ENCODE results near the gene PEPD. TPM values are rescaled to one million over a fixed set of nuclear protein-coding genes. Genes with fewer than 3 reads are reported as not detected.
A peak's percentile ranks its signal among the peaks of the same experiment; 100 is the strongest.

PEPD gene
- polyA plus RNA-seq, 2 donors = 26.8 to 38.6 TPM

GRCh38 chr19:33530296-33530695 is 8.7 kb upstream of the PEPD start:
- Histone ChIP-seq H3K27ac (ENCODE audit: low read depth in 2 of 2, low read length in 1 of 2) (no peak overlapping the region), H3K27me3 (ENCODE audit: control insufficient read depth in 1 of 2, insufficient read depth in 2 of 2, low read length in 2 of 2) (no peaks in the 10 kb centered on the region), H3K4me1 (ENCODE audit: control insufficient read depth in 2 of 2, insufficient read depth in 2 of 2, low read length in 1 of 2) (no peaks in the 10 kb centered on the region), H3K4me3 (ENCODE audit: low read depth in 1 of 2, low read length in 2 of 2) (no peak overlapping the region), H3K36me3 (ENCODE audit: control insufficient read depth in 2 of 2, insufficient read depth in 2 of 2, low read length in 1 of 2) (no peaks in the 10 kb centered on the region), H3K9me3 (ENCODE audit: control insufficient read depth in 2 of 2, insufficient read depth in 1 of 2, low read depth in 1 of 2, low read length in 1 of 2) (no peaks in the 10 kb centered on the region)
- WGBS, 2 donors = 58 to 60% methylated on average over 3 of the region's 3 CpGs

GRCh38 chr19:33529094-33529676 is 7.6 kb upstream of the PEPD start:
- Histone ChIP-seq H3K4me1 (ENCODE audit: control insufficient read depth in 2 of 2, insufficient read depth in 2 of 2, low read length in 1 of 2) (no peaks in the 10 kb centered on the region), H3K27ac (ENCODE audit: low read depth in 2 of 2, low read length in 1 of 2) (no peak overlapping the region), H3K36me3 (ENCODE audit: control insufficient read depth in 2 of 2, insufficient read depth in 2 of 2, low read length in 1 of 2) (no peaks in the 10 kb centered on the region), H3K9me3 (ENCODE audit: control insufficient read depth in 2 of 2, insufficient read depth in 1 of 2, low read depth in 1 of 2, low read length in 1 of 2) (no peaks in the 10 kb centered on the region), H3K27me3 (ENCODE audit: control insufficient read depth in 1 of 2, insufficient read depth in 2 of 2, low read length in 2 of 2) (no peaks in the 10 kb centered on the region), H3K4me3 (ENCODE audit: low read depth in 1 of 2, low read length in 2 of 2) (no peak overlapping the region)
- WGBS, 2 donors = 67% methylated on average over 12 of the region's 12 CpGs

- Histone ChIP-seq H3K4me3 (ENCODE audit: low read depth in 1 of 2, low read length in 2 of 2) (no peak overlapping the region), H3K4me1 (ENCODE audit: control insufficient read depth in 2 of 2, insufficient read depth in 2 of 2, low read length in 1 of 2) (no peaks in the 10 kb centered on the region), H3K9me3 (ENCODE audit: control insufficient read depth in 2 of 2, insufficient read depth in 1 of 2, low read depth in 1 of 2, low read length in 1 of 2) (no peaks in the 10 kb centered on the region), H3K27ac (ENCODE audit: low read depth in 2 of 2, low read length in 1 of 2) (no peak overlapping the region), H3K27me3 (ENCODE audit: control insufficient read depth in 1 of 2, insufficient read depth in 2 of 2, low read length in 2 of 2) (no peaks in the 10 kb centered on the region), H3K36me3 (ENCODE audit: control insufficient read depth in 2 of 2, insufficient read depth in 2 of 2, low read length in 1 of 2) (no peaks in the 10 kb centered on the region)
- 66 to 69% methylated on average over 2 of the region's 2 CpGs for WGBS, 2 donors
These were observed 6.8 kb upstream of the PEPD start for GRCh38 chr19:33528404-33528803.

GRCh38 chr19:33527125-33527524 is 5.5 kb upstream of the PEPD start:
- Histone ChIP-seq H3K27ac (ENCODE audit: low read depth in 2 of 2, low read length in 1 of 2) (no peak overlapping the region), H3K27me3 (ENCODE audit: control insufficient read depth in 1 of 2, insufficient read depth in 2 of 2, low read length in 2 of 2) (no peaks in the 10 kb centered on the region), H3K4me3 (ENCODE audit: low read depth in 1 of 2, low read length in 2 of 2) (no peak overlapping the region), H3K4me1 (ENCODE audit: control insufficient read depth in 2 of 2, insufficient read depth in 2 of 2, low read length in 1 of 2) (peaks cover 0 to 3% of the 10 kb centered on the region in 2 donors), H3K9me3 (ENCODE audit: control insufficient read depth in 2 of 2, insufficient read depth in 1 of 2, low read depth in 1 of 2, low read length in 1 of 2) (no peaks in the 10 kb centered on the region), H3K36me3 (ENCODE audit: control insufficient read depth in 2 of 2, insufficient read depth in 2 of 2, low read length in 1 of 2) (no peaks in the 10 kb centered on the region)
- 60 to 77% methylated on average over 2 of the region's 2 CpGs for WGBS, 2 donors

GRCh38 chr19:33524024-33524664 is 2.6 kb upstream of the PEPD start:
- H3K9me3 ChIP-seq (ENCODE audit: control insufficient read depth in 2 of 2, insufficient read depth in 1 of 2, low read depth in 1 of 2, low read length in 1 of 2) = no peaks in the 10 kb centered on the region
- no peaks in the 10 kb centered on the region for H3K27me3 ChIP-seq (ENCODE audit: control insufficient read depth in 1 of 2, insufficient read depth in 2 of 2, low read length in 2 of 2)
- 69 to 75% methylated on average over 16 to 17 of the region's 17 CpGs for WGBS, 2 donors
- no peak overlapping the region for H3K4me3 ChIP-seq (ENCODE audit: low read depth in 1 of 2, low read length in 2 of 2)
- H3K36me3 ChIP-seq (ENCODE audit: control insufficient read depth in 2 of 2, insufficient read depth in 2 of 2, low read length in 1 of 2) = no peaks in the 10 kb centered on the region
- H3K27ac ChIP-seq (ENCODE audit: low read depth in 2 of 2, low read length in 1 of 2) = no peak overlapping the region
- H3K4me1 ChIP-seq (ENCODE audit: control insufficient read depth in 2 of 2, insufficient read depth in 2 of 2, low read length in 1 of 2) = peaks cover 3 to 12% of the 10 kb centered on the region in 2 donors

GRCh38 chr19:33523167-33523566 is 1.6 kb upstream of the PEPD start:
- H3K27me3 ChIP-seq (ENCODE audit: control insufficient read depth in 1 of 2, insufficient read depth in 2 of 2, low read length in 2 of 2) = no peaks in the 10 kb centered on the region
- no peaks in the 10 kb centered on the region for H3K9me3 ChIP-seq (ENCODE audit: control insufficient read depth in 2 of 2, insufficient read depth in 1 of 2, low read depth in 1 of 2, low read length in 1 of 2)
- H3K4me1 ChIP-seq (ENCODE audit: control insufficient read depth in 2 of 2, insufficient read depth in 2 of 2, low read length in 1 of 2) = peaks cover 3 to 15% of the 10 kb centered on the region in 2 donors
- no peak overlapping the region for H3K4me3 ChIP-seq (ENCODE audit: low read depth in 1 of 2, low read length in 2 of 2)
- H3K36me3 ChIP-seq (ENCODE audit: control insufficient read depth in 2 of 2, insufficient read depth in 2 of 2, low read length in 1 of 2) = no peaks in the 10 kb centered on the region
- H3K27ac ChIP-seq (ENCODE audit: low read depth in 2 of 2, low read length in 1 of 2) = no peak overlapping the region
- WGBS, 2 donors = 52 to 53% methylated on average over 2 of the region's 2 CpGs

- Histone ChIP-seq H3K9me3 (ENCODE audit: control insufficient read depth in 2 of 2, insufficient read depth in 1 of 2, low read depth in 1 of 2, low read length in 1 of 2) (no peaks in the 10 kb centered on the region), H3K27ac (ENCODE audit: low read depth in 2 of 2, low read length in 1 of 2) (no peak overlapping the region), H3K4me1 (ENCODE audit: control insufficient read depth in 2 of 2, insufficient read depth in 2 of 2, low read length in 1 of 2) (peaks cover 3 to 15% of the 10 kb centered on the region in 2 donors), H3K4me3 (ENCODE audit: low read depth in 1 of 2, low read length in 2 of 2) (peak overlapping the region; percentile 75 to 96), H3K27me3 (ENCODE audit: control insufficient read depth in 1 of 2, insufficient read depth in 2 of 2, low read length in 2 of 2) (no peaks in the 10 kb centered on the region), H3K36me3 (ENCODE audit: control insufficient read depth in 2 of 2, insufficient read depth in 2 of 2, low read length in 1 of 2) (no peaks in the 10 kb centered on the region)
- WGBS, 2 donors = 78 to 80% methylated on average over 5 of the region's 5 CpGs
These were observed 726 bp upstream of the PEPD start for GRCh38 chr19:33522371-33522662.

- Histone ChIP-seq H3K27ac (ENCODE audit: low read depth in 2 of 2, low read length in 1 of 2) (peak overlapping the region in 1 of 2 donors; percentile 0), H3K4me1 (ENCODE audit: control insufficient read depth in 2 of 2, insufficient read depth in 2 of 2, low read length in 1 of 2) (peaks cover 3 to 15% of the 10 kb centered on the region in 2 donors), H3K9me3 (ENCODE audit: control insufficient read depth in 2 of 2, insufficient read depth in 1 of 2, low read depth in 1 of 2, low read length in 1 of 2) (no peaks in the 10 kb centered on the region), H3K36me3 (ENCODE audit: control insufficient read depth in 2 of 2, insufficient read depth in 2 of 2, low read length in 1 of 2) (no peaks in the 10 kb centered on the region), H3K27me3 (ENCODE audit: control insufficient read depth in 1 of 2, insufficient read depth in 2 of 2, low read length in 2 of 2) (no peaks in the 10 kb centered on the region), H3K4me3 (ENCODE audit: low read depth in 1 of 2, low read length in 2 of 2) (peak overlapping the region; percentile 75 to 96)
- WGBS, 2 donors = 8 to 13% methylated on average over 12 to 18 of the region's 18 CpGs
These were observed 629 bp downstream of the PEPD start for GRCh38 chr19:33520844-33521479.

GRCh38 chr19:33520048-33520643 is 1.4 kb downstream of the PEPD start:
- 70 to 75% methylated on average over 4 of the region's 4 CpGs for WGBS, 2 donors
- H3K4me3 ChIP-seq (ENCODE audit: low read depth in 1 of 2, low read length in 2 of 2) = no peak overlapping the region
- H3K27ac ChIP-seq (ENCODE audit: low read depth in 2 of 2, low read length in 1 of 2) = no peak overlapping the region
- peaks cover 0 to 2% of the 10 kb centered on the region in 2 donors for H3K36me3 ChIP-seq (ENCODE audit: control insufficient read depth in 2 of 2, insufficient read depth in 2 of 2, low read length in 1 of 2)
- H3K4me1 ChIP-seq (ENCODE audit: control insufficient read depth in 2 of 2, insufficient read depth in 2 of 2, low read length in 1 of 2) = peaks cover 3 to 15% of the 10 kb centered on the region in 2 donors
- no peaks in the 10 kb centered on the region for H3K27me3 ChIP-seq (ENCODE audit: control insufficient read depth in 1 of 2, insufficient read depth in 2 of 2, low read length in 2 of 2)
- H3K9me3 ChIP-seq (ENCODE audit: control insufficient read depth in 2 of 2, insufficient read depth in 1 of 2, low read depth in 1 of 2, low read length in 1 of 2) = no peaks in the 10 kb centered on the region
